Right atrium auricular region (tissue), 2 donors: ENCODE measurements around the gene TCF25. TPM values are rescaled to one million over a fixed set of nuclear protein-coding genes. Genes with fewer than 3 reads are reported as not detected.

Experiments used
- DNase-seq: peaks from one replicate; pipeline ENCODE4 v3.0.0-alpha.2; 2019; ENCODE audit warnings: low spot score
- H3K27ac ChIP-seq, 2 donors: fragments of 200-600 bp; sonication (generic); 1 replicate in 1 of 2; 2 replicates in 1 of 2; pipeline ENCODE4 v1.5.1; 2016 to 2019
- H3K27me3 ChIP-seq, 2 donors: fragments of 200-600 bp; sonication (generic); one replicate each; pipeline versions ENCODE4 v1.5.1 to v1.6.0; 2017 to 2019
- H3K36me3 ChIP-seq: fragments of 200-600 bp; sonication (generic); one replicate; pipeline ENCODE4 v1.5.1; 2016
- H3K4me1 ChIP-seq, 2 donors: fragments of 200-600 bp; sonication (generic); one replicate each; pipeline versions ENCODE4 v1.5.1 to v1.6.0; 2017 to 2019
- H3K4me3 ChIP-seq, 2 donors: fragments of 200-600 bp; sonication (generic); 1 replicate in 1 of 2; 2 replicates in 1 of 2; pipeline ENCODE4 v1.5.1; 2017 to 2019; ENCODE audit warnings: mild to moderate bottlenecking in 1 of 2, moderate library complexity in 1 of 2
- H3K9me3 ChIP-seq, 2 donors: fragments of 200-600 bp; sonication (generic); one replicate each; pipeline ENCODE4 v1.5.1; 2019
- total RNA-seq, 2 donors: library from RNA; depleted of rRNA; stranded (reverse); fragments of >200 nt; gene quantifications; one replicate each; pipeline ENCODE4 v1.1.0, GENCODE V29; 2016
- TF ChIP-seq, protein P1 (sequence below), 2 donors: fragments of 200-600 bp; sonication (generic); IDR thresholded peaks; one replicate each; pipeline ENCODE4 v1.5.1; 2019; ENCODE audit warnings: antibody characterized with exemption in 2 of 2

Gene TCF25
- total RNA-seq, 2 donors from 2014 or later, result 91.8 to 108 TPM

DNA sequence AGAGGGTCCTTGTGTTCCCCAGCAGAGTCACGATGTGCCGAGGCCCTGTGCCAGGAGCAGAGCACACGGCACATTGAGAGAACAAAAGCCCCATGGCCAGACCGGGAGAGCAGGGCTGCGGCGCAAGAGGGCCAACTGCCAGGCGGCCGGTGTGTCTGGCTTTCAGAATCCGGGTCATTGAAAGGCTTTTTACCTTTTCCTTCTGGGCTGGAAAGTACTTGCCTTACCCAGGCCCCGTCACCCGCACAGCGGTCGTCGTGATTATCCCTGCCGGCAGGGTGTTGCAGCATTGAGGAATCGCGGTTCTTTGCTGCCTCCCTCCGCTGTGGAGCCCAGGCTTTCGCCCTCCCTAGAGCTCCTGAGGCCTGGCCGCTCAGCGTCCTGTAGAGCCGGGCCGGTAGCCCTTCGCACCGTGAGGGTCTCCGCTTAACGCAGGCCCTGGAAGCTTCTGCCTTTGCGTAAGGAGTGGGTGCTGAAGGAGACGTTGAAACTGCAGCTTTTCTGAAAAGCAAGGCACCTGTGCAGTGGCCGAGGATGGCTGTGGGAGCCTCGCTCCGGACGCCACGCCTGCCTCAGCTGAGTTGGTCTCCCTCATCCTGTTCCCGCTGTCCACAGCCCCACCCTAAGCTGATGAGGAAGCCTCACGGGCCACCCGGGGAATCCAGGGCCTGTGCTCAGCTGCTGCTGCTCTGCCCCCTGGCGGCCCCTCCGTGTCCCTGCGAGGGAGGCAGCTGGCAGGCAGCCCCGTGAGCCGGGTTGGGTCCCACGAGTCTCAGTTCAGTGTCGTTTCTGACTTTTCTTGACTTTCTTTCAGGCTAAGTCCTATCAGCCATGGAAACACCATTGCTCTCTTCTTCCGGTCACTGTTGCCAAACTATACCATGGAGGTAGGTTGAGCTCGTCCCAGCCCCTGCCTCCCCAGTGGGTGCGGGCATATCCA, 36.7 kb downstream of the TCF25 start:
- Histone ChIP-seq H3K4me1 (peaks cover 0 to 13% of the 10 kb centered on the region in 2 donors), H3K4me3 (no peak overlapping the region), H3K27ac (peak overlapping the region in 1 of 2 donors; percentile 31), H3K27me3 (no peaks in the 10 kb centered on the region), H3K9me3 (no peaks in the 10 kb centered on the region), H3K36me3 (peaks cover 56% of the 10 kb centered on the region)
- DNase-seq, result peak; percentile 87
- TF ChIP-seq, protein P1, sequence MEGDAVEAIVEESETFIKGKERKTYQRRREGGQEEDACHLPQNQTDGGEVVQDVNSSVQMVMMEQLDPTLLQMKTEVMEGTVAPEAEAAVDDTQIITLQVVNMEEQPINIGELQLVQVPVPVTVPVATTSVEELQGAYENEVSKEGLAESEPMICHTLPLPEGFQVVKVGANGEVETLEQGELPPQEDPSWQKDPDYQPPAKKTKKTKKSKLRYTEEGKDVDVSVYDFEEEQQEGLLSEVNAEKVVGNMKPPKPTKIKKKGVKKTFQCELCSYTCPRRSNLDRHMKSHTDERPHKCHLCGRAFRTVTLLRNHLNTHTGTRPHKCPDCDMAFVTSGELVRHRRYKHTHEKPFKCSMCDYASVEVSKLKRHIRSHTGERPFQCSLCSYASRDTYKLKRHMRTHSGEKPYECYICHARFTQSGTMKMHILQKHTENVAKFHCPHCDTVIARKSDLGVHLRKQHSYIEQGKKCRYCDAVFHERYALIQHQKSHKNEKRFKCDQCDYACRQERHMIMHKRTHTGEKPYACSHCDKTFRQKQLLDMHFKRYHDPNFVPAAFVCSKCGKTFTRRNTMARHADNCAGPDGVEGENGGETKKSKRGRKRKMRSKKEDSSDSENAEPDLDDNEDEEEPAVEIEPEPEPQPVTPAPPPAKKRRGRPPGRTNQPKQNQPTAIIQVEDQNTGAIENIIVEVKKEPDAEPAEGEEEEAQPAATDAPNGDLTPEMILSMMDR (IDR thresholded peaks at IDR 0.05), result peak; percentile 73 to 93

DNA sequence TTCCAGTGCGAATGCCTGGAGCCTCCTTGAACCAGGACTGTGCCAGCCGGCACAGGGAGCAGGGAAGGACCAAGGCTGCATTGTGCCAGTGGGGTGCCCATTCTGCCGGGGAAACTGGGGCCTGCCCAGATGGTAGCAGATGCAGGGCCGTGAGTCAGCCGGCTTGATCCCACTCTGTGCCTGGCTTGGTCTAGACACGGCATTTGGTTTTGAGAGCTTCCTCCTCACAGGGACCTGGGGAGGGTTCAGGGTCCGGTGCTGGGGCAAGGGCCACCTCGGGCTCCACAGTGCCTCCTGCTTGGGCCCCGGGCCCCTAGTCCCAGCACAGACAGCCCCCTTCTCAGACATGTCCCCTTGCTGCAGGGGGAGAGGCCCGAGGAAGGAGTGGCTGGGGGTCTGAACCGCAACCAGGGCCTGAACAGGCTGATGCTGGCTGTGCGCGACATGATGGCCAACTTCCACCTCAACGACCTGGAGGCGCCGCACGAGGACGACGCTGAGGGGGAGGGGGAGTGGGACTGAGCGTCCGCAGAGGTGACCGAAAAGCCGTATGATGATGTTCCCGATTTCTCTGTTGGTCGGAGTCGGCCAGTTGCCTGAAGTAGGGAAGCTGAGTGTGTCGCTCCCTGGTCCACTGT, 37.4 kb downstream of the TCF25 start:
- Histone ChIP-seq H3K4me1 (peaks cover 0 to 13% of the 10 kb centered on the region in 2 donors), H3K36me3 (peaks cover 48% of the 10 kb centered on the region)

DNA sequence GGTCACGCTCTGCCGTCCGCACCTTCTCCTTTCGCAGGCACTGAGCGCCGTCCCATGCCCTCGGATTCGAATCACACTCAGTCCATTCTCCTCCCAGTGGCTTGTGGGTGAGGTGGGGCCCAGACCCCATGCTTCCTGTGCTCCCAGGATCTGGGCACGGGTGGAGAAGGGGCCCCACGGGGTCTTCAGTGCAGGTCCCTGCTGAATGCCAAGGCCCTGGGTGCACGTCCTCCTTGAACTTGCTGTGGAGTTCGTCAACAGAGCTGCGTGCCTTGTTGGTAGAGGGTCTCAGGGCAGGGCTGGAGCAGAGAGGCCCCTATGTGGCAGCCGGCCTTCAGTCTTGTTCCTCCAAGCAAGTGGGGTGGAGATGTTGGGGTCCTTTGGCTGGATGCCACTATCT, 38.0 kb downstream of the TCF25 start:
- no peak overlapping the region for H3K27ac ChIP-seq
- no peaks in the 10 kb centered on the region for H3K27me3 ChIP-seq
- no peak for DNase-seq
- H3K36me3 ChIP-seq, result peaks cover 43% of the 10 kb centered on the region
- TF ChIP-seq, protein P1 (IDR thresholded peaks at IDR 0.05), result no peak
- H3K4me1 ChIP-seq, result peaks cover 0 to 13% of the 10 kb centered on the region in 2 donors
- no peak overlapping the region for H3K4me3 ChIP-seq
- H3K9me3 ChIP-seq, result no peaks in the 10 kb centered on the region

More for the DNA sequence above, 37.4 kb downstream of the TCF25 start:
- H3K9me3 ChIP-seq, result no peaks in the 10 kb centered on the region
- no peak overlapping the region for H3K4me3 ChIP-seq
- DNase-seq, result no peak
- no peaks in the 10 kb centered on the region for H3K27me3 ChIP-seq
- TF ChIP-seq, protein P1 (IDR thresholded peaks at IDR 0.05), result no peak
- no peak overlapping the region for H3K27ac ChIP-seq

DNA sequence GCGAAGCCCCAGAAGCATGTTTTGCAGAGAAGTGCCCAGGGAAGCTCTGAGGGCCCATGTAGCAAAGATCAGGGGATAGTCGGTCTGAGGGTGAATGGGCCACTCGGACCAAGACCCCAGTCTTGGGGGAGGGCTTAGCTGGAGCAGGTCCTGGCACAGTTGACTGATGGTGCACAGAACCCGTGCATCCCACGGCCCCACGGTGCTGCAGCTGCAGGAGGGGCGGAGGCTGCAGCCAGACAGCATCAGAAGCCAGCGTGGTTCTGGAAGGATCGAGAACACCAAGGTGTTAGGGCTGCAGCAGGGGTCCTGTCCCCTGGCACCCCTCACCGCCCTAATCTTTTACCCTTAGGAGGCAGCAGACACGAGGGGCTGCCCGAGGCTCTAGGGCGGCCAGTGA, 38.8 kb downstream of the TCF25 start:
- no peaks in the 10 kb centered on the region for H3K27me3 ChIP-seq
- TF ChIP-seq, protein P1 (IDR thresholded peaks at IDR 0.05), result no peak
- no peak overlapping the region for H3K4me3 ChIP-seq
- no peak for DNase-seq
- H3K4me1 ChIP-seq, result peaks cover 0 to 15% of the 10 kb centered on the region in 2 donors
- no peaks in the 10 kb centered on the region for H3K9me3 ChIP-seq
- peaks cover 35% of the 10 kb centered on the region for H3K36me3 ChIP-seq
- H3K27ac ChIP-seq, result no peak overlapping the region

DNA sequence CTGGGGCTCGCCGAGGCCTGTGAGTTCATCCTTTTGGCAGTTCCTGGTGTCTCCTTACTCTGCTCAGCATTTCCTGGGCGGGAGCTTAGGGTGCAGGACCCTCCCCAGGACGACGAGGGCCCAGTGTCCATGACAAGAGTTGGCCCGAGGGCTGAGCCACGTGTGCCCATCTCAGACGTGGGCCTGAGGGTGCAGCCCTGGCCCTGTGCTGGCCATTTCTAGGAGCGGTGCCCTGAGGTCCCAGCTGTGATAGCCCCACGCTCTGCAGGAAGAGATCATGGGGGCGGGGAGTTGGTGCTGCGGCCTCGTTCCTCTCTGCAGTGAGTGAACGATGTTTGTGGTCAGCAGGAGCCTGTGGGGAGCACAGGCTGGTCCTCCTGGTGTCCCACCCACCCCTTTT, 39.2 kb downstream of the TCF25 start:
- peaks cover 35% of the 10 kb centered on the region for H3K36me3 ChIP-seq
- H3K27me3 ChIP-seq, result no peaks in the 10 kb centered on the region
- no peaks in the 10 kb centered on the region for H3K9me3 ChIP-seq
- peaks cover 0 to 19% of the 10 kb centered on the region in 2 donors for H3K4me1 ChIP-seq
- no peak overlapping the region for H3K4me3 ChIP-seq
- no peak for DNase-seq
- TF ChIP-seq, protein P1 (IDR thresholded peaks at IDR 0.05), result no peak
- H3K27ac ChIP-seq, result no peak overlapping the region
